ENCODE measurements around the gene NFYA. TPM values are rescaled to one million over a fixed set of nuclear protein-coding genes. Genes with fewer than 3 reads are reported as not detected.

The NFYA gene
- total and polyA plus RNA-seq, 2 of the 13 experiments (the other 11 are each of a cell fraction or from before 2014, with no cell fraction given): 16.0 to 22.9 TPM

DNA sequence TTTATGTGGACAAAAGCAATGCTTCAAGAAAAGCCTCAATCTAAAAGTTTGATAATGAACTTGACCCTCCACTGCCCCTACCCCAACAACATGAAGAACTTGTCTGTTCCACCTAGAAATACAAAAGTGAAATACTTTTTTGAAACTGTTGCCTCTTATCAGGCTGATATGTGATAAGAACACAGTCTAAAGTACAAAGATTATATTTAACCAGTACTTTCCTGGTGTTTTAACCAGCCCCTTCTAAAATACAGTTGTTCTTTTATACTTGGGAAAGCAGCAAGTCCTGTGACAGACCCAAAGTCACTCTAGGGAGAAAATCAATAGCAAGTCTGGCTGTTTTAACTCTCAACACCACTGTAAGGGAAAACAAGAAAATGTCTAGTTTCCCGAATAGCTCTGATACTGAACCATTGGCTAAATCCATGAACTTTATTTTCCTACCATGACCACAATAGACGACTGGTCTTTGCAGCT lies 7.2 kb upstream of the NFYA start (continued):
- TF ChIP-seq AKNA (CRISPR knock-in tag; IDR thresholded peaks at IDR 0.05; ENCODE audit: borderline replicate concordance): no peak
- TF ChIP-seq SAP130 (CRISPR knock-in tag; IDR thresholded peaks at IDR 0.05; ENCODE audit: low read depth): peak; percentile 73
- TF ChIP-seq ZNF589 (CRISPR knock-in tag; conservative IDR thresholded peaks at IDR 0.05): peak; percentile 63; the same call in 1 of the 2 replicates
- no peak for TF ChIP-seq ZNF766 (CRISPR knock-in tag; IDR thresholded peaks at IDR 0.05; ENCODE audit: borderline replicate concordance)
- no peak for TF ChIP-seq ZNF605 (CRISPR knock-in tag; IDR thresholded peaks at IDR 0.05)
- TF ChIP-seq ZC3H4 (CRISPR knock-in tag; IDR thresholded peaks at IDR 0.05; ENCODE audit: borderline replicate concordance): no peak
- TF ChIP-seq, protein P1, sequence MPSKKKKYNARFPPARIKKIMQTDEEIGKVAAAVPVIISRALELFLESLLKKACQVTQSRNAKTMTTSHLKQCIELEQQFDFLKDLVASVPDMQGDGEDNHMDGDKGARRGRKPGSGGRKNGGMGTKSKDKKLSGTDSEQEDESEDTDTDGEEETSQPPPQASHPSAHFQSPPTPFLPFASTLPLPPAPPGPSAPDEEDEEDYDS (CRISPR knock-in tag; IDR thresholded peaks at IDR 0.05): peak; percentile 37; the same call in 1 of the 2 replicates
- peak; percentile 65; the same call in 1 of the 2 replicates for TF ChIP-seq ZC3H13 (CRISPR knock-in tag; IDR thresholded peaks at IDR 0.05)
- TF ChIP-seq MYPOP (CRISPR knock-in tag; IDR thresholded peaks at IDR 0.05): no peak
- no peak for TF ChIP-seq REL (CRISPR knock-in tag; conservative IDR thresholded peaks at IDR 0.05)
- peak; percentile 92 for TF ChIP-seq CREM (IDR thresholded peaks at IDR 0.05)
- TF ChIP-seq CREM (CRISPR knock-in tag; IDR thresholded peaks at IDR 0.05): no peak
- no peak for TF ChIP-seq PCBP1 (IDR thresholded peaks at IDR 0.05; ENCODE audit: borderline replicate concordance, low read depth, low read length)
- TF ChIP-seq, protein P2, sequence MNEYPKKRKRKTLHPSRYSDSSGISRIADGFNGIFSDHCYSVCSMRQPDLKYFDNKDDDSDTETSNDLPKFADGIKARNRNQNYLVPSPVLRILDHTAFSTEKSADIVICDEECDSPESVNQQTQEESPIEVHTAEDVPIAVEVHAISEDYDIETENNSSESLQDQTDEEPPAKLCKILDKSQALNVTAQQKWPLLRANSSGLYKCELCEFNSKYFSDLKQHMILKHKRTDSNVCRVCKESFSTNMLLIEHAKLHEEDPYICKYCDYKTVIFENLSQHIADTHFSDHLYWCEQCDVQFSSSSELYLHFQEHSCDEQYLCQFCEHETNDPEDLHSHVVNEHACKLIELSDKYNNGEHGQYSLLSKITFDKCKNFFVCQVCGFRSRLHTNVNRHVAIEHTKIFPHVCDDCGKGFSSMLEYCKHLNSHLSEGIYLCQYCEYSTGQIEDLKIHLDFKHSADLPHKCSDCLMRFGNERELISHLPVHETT (CRISPR knock-in tag; conservative IDR thresholded peaks at IDR 0.05): no peak
- no peak for TF ChIP-seq RFX5 (IDR thresholded peaks at IDR 0.05; ENCODE audit: low read depth, low read length)
- TF ChIP-seq MEF2D (CRISPR knock-in tag; IDR thresholded peaks at IDR 0.05): 0 out of 2 replicates have a peak, but pooled peaks have one; percentile 65
- TF ChIP-seq ELF3 (CRISPR knock-in tag; IDR thresholded peaks at IDR 0.05): peak; percentile 84
- no peak for TF ChIP-seq MXI1 (IDR thresholded peaks at IDR 0.05; ENCODE audit: borderline replicate concordance, low read depth, low read length)
- TF ChIP-seq ZNF839 (CRISPR knock-in tag; IDR thresholded peaks at IDR 0.05; ENCODE audit: borderline replicate concordance): no peak
- no peak for TF ChIP-seq ZNF354B (CRISPR knock-in tag; IDR thresholded peaks at IDR 0.05)
- no peak for TF ChIP-seq ZNF740 (CRISPR knock-in tag; IDR thresholded peaks at IDR 0.05)
- TF ChIP-seq RBFOX2 (IDR thresholded peaks at IDR 0.05; ENCODE audit: low read depth, low read length): 0 out of 2 replicates have a peak, but pooled peaks have one; percentile 30
